ENCODE measurements around the gene PDE4D.

PDE4D gene

DNA sequence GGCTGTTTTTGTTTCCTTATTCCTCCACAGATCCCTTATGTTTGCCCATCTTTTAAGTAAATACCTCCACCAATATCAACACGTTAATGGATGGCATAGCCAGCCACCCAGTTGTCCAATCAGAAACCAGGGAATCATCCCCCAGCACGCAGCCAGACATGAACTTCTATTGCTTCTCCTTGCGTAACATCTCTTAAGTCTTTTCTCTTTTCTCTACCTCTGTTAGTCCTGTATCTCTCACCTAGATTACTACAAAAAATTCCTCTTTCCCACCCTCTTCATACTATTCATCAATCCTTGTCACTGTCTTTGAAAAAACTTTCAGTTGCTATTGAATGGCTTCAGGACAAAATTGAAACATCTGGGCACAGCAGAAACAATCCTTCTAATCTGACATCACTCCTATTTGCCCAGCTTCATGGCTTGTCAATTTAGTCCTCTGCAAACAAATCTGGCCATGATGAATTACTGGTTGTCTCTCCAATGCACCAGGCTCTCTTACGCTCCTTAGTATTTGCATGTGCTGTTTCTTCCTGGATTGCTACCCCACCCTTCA lies 961.4 kb downstream of the PDE4D start:
- no peak for DNase-seq

DNA sequence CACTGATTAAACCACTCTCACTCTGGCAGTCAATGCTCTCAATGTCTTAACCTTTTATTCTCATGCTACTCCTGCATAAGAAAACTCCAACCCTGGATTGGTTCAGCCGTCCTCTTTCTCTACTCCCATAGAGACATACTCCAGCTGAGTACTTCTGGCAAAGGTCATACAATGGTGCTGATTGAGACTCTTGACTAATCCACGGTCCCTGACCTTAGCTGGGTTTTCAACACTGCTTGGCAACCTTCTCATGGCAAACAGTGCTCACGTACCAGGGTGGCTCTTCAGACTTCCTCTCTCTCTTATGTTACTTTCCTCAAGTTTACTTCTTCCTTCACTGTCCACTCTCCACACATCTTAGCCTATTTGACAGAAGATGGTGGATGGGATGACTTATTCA lies 963.0 kb downstream of the PDE4D start:
- no peak for DNase-seq

DNA sequence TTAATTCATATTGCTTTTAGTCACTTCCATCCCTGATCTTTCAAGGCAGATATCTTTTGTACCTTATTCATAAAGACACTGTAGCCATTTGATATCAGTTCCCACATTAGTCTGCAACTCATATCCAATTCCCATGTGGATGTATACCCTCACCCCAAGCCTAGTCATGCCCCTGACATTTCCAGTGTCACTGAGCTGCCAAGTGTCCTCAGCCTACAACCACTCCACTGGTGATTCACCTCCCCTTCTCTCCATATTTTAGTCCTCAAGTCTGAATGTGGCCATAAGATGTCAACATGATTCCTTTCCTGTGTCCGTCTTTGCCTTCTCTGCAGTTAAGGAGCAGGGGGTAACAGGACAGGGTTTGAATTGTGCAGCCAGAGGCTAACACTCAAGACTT lies 963.8 kb downstream of the PDE4D start:
- DNase-seq = no peak

DNA sequence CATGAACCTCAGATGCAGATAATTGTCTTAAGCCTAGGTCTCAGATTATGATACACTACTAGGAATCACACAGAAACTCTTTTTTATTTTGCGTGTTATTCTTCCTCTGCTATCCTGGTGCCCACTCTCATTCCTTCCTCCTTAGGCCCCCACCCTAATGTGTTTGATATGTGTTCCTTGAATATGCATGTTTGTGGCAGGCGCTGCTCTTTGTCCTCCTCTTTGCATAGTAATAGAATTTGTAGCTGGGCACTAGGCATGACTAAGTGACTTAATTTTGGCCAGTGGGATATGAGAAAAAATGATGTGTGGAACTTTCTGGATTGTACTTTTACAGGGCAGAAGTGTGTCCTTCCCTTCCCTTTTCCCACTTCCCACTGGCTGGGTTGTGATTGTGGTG lies 965.6 kb downstream of the PDE4D start:
- no peak for DNase-seq

DNA sequence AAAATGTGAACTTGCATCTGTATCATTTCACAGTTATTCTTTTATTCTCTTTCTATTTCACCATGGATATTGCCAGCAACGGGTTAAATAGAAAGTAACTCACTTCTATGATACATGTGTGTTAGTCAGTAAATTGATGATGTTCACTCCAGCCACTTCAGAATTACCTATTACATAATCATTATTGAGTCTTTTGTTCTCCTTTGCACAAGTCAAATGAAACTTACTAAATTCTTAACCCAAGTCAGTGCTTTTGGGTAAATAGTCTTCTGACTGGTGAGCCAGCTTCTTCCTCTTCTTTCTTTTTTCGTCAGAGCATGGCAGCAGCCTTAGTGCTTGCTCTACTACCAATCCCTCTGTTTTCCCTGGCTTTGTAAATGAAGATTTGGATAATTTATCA lies 966.3 kb downstream of the PDE4D start:
- no peak for DNase-seq

DNA sequence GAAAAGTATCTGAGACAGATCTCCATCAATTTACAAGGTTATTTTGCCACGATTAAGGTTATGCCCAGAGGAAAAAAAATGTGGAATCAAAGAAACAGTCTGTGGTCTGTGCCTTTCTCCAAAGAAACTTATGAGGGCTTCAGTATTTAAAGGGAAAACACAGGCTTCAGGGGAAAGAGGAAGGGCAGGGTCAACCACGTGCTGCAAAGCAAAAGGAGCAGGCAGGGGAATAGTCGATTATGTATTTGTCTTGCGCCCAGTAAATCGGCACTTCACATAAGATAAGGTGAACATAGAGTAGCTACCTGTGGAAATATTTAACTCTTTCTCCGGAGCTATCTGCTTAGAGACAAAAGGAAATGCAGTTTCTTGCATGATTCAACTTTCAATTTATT lies 967.0 kb downstream of the PDE4D start:
- DNase-seq = no peak

DNA sequence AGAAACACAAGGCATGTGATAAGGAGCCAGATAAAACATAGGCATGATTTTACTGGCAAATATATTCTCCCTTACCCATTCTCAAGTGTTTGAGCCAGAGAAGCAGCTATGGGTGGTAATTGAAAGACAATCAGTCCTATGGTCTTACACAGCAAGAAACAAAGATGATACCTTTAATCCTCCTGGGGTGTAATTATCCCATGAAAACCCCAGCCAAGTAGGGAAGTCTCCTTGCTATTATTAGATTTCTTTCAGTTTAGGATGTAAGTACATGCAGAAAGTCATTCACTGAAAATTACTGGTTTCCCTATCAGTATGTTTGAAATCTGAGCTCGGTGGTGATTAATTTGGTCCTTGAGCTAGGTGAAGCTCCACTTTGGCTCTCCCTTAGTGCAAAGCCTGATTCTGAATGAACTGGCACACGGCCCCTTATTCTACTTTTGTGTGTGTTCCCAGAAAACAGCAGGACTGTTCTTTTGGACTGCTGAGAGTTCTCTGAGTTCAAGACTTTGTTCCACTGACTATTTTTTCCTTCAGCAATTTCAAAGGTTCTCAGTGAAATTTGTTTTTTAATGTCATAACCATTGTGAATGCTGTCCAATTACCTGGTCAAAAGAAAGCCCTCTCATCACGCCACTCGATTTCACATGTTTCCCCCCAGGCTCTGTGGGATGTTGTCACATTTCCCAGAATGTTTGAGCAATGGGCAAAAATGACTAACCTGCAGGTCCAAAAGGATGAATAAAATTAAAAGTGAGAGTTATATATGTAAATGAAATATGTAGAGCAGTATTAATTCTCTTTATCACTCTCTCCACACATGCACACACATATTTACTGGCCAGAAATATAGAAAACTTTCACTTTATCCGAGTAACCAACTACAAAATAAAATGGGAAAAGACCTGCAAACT lies 967.6 kb downstream of the PDE4D start:
- no peak for DNase-seq

DNA sequence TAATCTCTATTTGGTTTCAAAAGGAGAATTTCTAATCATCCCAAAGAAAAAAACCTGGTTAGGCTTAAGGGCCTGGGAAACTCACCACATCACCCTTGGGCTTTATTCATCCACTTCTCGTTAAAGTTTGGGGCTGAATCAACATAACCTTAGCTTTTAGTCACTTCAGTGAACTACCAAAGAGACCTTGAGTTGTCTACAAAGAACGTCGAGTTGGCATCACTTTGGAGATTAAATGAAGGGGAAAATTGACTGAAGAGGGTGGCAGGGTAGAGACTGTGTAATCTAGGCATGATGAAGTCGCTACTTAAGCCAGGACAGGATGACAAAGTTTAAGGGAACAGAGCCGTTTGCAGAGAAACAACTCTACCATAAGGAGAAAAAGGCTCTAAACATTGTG lies 969.2 kb downstream of the PDE4D start:
- no peak for DNase-seq

DNA sequence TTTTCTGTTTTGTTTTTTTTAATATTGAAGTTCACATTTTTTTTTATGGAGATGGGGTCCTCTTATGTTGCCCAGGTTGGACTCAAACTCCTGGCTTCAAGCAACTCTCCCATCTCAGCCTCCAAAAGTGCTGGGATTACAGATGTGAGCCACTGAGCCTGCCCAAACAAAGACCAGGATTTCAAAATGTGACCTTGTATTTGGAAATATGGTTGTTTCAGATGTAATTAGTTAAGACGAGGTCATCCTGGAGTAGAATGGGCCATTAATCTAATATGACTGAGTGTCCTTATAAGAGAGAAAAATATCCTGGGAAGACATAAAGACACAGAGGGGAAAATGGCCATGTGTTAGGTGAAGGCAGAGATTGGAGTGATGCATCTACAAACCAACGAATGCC lies 970.2 kb downstream of the PDE4D start:
- no peak for DNase-seq

DNA sequence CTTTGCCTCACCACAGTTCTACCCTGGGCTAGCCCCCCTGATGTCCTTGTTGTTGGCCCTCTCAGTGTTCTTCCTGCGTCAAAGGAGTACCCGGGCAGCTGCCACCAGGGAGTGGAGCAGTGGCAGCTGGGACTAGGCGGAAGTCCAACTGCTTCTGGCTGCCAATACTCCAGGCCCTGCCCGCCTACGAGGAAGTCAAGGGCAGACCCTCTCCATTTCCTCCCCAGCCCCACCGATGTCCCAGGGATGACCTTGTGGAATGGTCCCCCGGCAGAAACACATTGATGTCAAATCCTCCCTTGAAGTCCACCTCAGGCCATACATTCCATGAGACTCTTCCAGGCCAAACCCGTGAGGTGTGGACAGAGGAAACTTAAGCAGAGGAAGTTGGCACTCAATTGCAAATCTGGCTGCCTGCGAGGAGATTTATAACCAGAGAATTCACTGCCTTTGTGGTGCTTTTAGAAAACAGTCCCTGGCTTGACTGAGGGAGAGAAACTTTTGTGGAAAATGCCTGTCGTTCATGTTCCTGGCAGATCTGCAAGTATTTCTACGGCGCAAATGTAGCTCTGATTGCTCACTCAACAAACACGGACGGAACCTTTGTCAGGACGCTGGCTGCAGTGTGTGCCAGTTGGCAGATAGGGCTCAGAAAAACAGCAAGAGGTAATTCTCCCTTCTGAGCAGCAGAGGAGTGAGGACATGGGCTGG lies 970.9 kb downstream of the PDE4D start:
- DNase-seq = no peak

DNA sequence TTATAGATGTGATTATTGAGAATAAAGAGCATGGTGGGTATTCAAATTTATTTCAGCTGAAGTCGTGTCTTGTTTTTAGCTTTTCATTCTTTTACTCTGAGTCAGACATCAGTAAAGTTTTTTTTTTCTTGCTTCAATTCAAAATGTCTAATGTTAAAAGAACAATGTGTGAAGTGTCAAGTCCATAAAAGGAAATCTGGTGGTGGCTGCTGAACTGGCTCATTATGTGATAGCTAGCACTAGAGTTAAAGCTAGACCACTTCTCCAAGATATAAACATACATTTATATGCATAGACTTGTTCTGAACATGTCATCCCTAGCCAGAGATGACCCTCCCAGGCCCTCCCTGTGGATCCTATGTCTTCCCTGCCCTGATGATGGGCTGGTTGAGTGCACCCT lies 972.4 kb downstream of the PDE4D start:
- no peak for DNase-seq

DNA sequence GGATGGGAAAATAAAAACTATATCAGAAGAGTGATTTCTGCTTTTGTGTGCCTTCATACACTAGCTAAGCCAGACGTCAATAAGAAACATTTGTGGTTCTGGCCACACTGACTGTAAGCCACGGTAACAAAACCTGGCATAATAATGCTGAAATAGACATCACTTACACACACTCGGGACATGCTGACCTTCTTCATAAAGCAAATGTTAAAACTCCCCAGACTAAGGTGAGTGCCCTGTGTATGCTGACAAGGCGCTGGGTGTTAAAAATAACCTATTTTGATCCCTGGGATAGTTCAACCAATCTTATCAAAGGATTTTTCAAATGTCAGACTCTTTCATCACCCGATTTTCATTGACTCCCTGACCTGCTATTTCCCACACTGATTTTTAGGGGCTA lies 973.7 kb downstream of the PDE4D start:
- no peak for DNase-seq
